Measurements from ENCODE around the gene F7. TPM values are rescaled to one million over a fixed set of nuclear protein-coding genes. Genes with fewer than 3 reads are reported as not detected.

F7 gene
- total and polyA plus RNA-seq, 2 donors (not counting 3 experiments of a cell fraction or from before 2014, with no cell fraction given) = not detected

DNA sequence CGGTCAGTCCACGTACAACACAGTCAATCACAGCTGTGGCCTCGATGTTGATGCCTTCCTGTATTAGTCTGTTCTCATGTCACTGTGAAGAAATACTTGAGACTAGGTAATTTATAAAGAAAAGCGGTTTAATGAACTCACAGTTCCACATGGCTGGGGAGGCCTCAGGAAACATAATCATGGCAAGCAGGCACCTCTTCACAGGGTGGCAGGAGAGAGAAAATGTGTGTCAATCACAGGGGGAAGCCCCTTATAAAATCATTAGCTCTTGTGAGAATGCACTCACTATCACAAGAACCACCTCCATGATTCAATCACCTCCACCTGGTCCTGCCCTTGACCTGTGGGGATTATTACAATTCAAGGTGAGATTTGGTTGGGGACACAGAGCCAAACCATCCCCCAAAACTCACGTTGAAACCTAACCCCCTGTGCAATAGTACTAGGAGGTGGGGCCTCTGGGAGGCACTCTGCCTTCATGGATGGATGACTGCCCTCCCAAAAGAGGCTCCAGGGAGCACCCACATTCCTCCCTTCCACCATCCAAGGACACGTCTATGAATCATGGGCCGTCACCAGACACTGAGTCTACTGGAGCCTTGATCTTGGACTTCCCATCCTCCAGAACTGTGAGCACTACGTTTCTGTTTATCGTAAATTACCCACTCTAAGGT is 50.5 kb downstream of the F7 start:
- Histone ChIP-seq H3K79me2 (ENCODE audit: control insufficient read depth, insufficient read depth, low read length) (no peaks in the 10 kb centered on the region), H3K4me3 (replicated peaks in 1 of 3; ENCODE audit: insufficient read depth in 1 of 3, low read depth in 1 of 3, low read length in 3 of 3) (no peak overlapping the region), H3K4me1 (ENCODE audit: control insufficient read depth, extremely low read depth, insufficient read depth, low read length) (peaks cover 6% of the 10 kb centered on the region), H3K4me2 (ENCODE audit: insufficient read depth, low read length) (no peak overlapping the region), H3K9me3 (replicated peaks; ENCODE audit: control insufficient read depth, insufficient read depth, low read length) (no peaks in the 10 kb centered on the region), H4K20me1 (replicated peaks; ENCODE audit: control insufficient read depth, extremely low read depth, insufficient read depth, low read length) (no peaks in the 10 kb centered on the region), H3K27me3 (ENCODE audit: control insufficient read depth in 2 of 2, insufficient read depth in 2 of 2, low read length in 2 of 2) (peaks cover 2 to 9% of the 10 kb centered on the region in 2 experiments), H3K9me1 (replicated peaks; ENCODE audit: control insufficient read depth, extremely low read depth, insufficient read depth, low read length) (no peaks in the 10 kb centered on the region), H3K36me3 (ENCODE audit: control insufficient read depth in 2 of 2, extremely low read depth in 1 of 2, insufficient read depth in 2 of 2, low read length in 2 of 2) (no peaks in the 10 kb centered on the region), H3K27ac (ENCODE audit: insufficient read depth, low read depth, low read length) (no peak overlapping the region), H3K9ac (replicated peaks; ENCODE audit: extremely low read depth, insufficient read depth, low read length) (no peak overlapping the region), H2AFZ (ENCODE audit: low read depth, low read length) (no peak overlapping the region)
- TF ChIP-seq MYC (IDR thresholded peaks at IDR 0.05; ENCODE audit: low read depth, low read length) (no peak), POLR2AphosphoS5 (IDR thresholded peaks at IDR 0.05; ENCODE audit: insufficient read depth, low read depth, low read length) (no peak), JUN (IDR thresholded peaks at IDR 0.05; ENCODE audit: borderline replicate concordance, insufficient read depth, insufficient read length, low read depth) (no peak), EZH2 (IDR thresholded peaks at IDR 0.05; ENCODE audit: borderline replicate concordance, low read depth, low read length, severe bottlenecking) (no peak)
- TF ChIP-seq, protein P1, sequence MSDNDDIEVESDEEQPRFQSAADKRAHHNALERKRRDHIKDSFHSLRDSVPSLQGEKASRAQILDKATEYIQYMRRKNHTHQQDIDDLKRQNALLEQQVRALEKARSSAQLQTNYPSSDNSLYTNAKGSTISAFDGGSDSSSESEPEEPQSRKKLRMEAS (IDR thresholded peaks at IDR 0.05; ENCODE audit: insufficient read depth, insufficient read length) = no peak
- TF ChIP-seq, protein P2, sequence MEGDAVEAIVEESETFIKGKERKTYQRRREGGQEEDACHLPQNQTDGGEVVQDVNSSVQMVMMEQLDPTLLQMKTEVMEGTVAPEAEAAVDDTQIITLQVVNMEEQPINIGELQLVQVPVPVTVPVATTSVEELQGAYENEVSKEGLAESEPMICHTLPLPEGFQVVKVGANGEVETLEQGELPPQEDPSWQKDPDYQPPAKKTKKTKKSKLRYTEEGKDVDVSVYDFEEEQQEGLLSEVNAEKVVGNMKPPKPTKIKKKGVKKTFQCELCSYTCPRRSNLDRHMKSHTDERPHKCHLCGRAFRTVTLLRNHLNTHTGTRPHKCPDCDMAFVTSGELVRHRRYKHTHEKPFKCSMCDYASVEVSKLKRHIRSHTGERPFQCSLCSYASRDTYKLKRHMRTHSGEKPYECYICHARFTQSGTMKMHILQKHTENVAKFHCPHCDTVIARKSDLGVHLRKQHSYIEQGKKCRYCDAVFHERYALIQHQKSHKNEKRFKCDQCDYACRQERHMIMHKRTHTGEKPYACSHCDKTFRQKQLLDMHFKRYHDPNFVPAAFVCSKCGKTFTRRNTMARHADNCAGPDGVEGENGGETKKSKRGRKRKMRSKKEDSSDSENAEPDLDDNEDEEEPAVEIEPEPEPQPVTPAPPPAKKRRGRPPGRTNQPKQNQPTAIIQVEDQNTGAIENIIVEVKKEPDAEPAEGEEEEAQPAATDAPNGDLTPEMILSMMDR (IDR thresholded peaks at IDR 0.05; ENCODE audit: extremely low read depth in 1 of 2, insufficient read depth in 1 of 2, low read depth in 1 of 2, low read length in 2 of 2) = no peak
- intact Hi-C loops (cut with micrococcal nuclease) = no loop called here
- no TSS peak for BruUV-seq (replicated peaks)
- no peak for FAIRE-seq
- POLR2A ChIA-PET = no interaction called here
- dilution Hi-C loops (cut with MboI; ENCODE audit: extremely low pct_ligation_motif_present, low sequenced_read_pairs) = no loop called here
- CTCF ChIA-PET = no interaction called here
- no peak for DNase-seq (ENCODE audit: low read depth, low spot score)
